ENCODE data around the gene CA5B. TPM values are rescaled to one million over a fixed set of nuclear protein-coding genes. Genes with fewer than 3 reads are reported as not detected.

The CA5B gene
- total and polyA plus RNA-seq, 2 of the 8 experiments (the other 6 are each of a cell fraction or from before 2014, with no cell fraction given): 3.3 to 8.6 TPM

- TF ChIP-seq JUN (IDR thresholded peaks at IDR 0.05; ENCODE audit: low read depth, low read length) (no peak), KDM4A (IDR thresholded peaks at IDR 0.05; ENCODE audit: low read depth, low read length, severe bottlenecking) (no peak)
These were observed 96.9 kb downstream of the CA5B start (continued) for GRCh38 chrX:15834827-15835595.

Small RNAs within 50 kb of the gene (small RNA-seq; reads per million reads assigned to genes)
- gene RF00409 (ENCODE audit: insufficient read depth): not detected

Other genes starting within 250 kb of the CA5B start
- 9.4 and 10.3 TPM in 2 replicates for gene PIR, start 244.9 kb upstream of the CA5B start, total RNA-seq (2021; fragmentation: NEBNext Ultra II Directional; extraction: Animal tissue kit (Norgen Biotek cat#: 25700))
- 5.1 and 6.4 TPM in 2 replicates for gene PIR, start 244.9 kb upstream of the CA5B start, polyA plus RNA-seq (2011; rRNA removed)
- not detected in 2 replicates for gene BMX, start 237.5 kb upstream of the CA5B start, total RNA-seq (2021; fragmentation: NEBNext Ultra II Directional; extraction: Animal tissue kit (Norgen Biotek cat#: 25700))
- gene BMX, start 237.5 kb upstream of the CA5B start, polyA plus RNA-seq (2011; rRNA removed): not detected in 2 replicates
- gene ACE2, start 137.3 kb upstream of the CA5B start, total RNA-seq (2021; fragmentation: NEBNext Ultra II Directional; extraction: Animal tissue kit (Norgen Biotek cat#: 25700)): 0.29 TPM in 1 of 2 replicates, not detected in the other
- gene ACE2, start 137.3 kb upstream of the CA5B start, polyA plus RNA-seq (2011; rRNA removed): 0.02 and 0.06 TPM in 2 replicates
- gene CLTRN, start 73.5 kb upstream of the CA5B start, total RNA-seq (2021; fragmentation: NEBNext Ultra II Directional; extraction: Animal tissue kit (Norgen Biotek cat#: 25700)): 0.99 and 1.3 TPM in 2 replicates
- gene CLTRN, start 73.5 kb upstream of the CA5B start, polyA plus RNA-seq (2011; rRNA removed): 0.58 and 1.2 TPM in 2 replicates
- gene ZRSR2, start 52.2 kb downstream of the CA5B start, total RNA-seq (2021; fragmentation: NEBNext Ultra II Directional; extraction: Animal tissue kit (Norgen Biotek cat#: 25700)): 6.9 and 7.6 TPM in 2 replicates
- gene ZRSR2, start 52.2 kb downstream of the CA5B start, polyA plus RNA-seq (2011; rRNA removed): 2.4 and 3.9 TPM in 2 replicates
- gene AP1S2, start 116.5 kb downstream of the CA5B start, total RNA-seq (2021; fragmentation: NEBNext Ultra II Directional; extraction: Animal tissue kit (Norgen Biotek cat#: 25700)): 230 and 237 TPM in 2 replicates
- 41.3 and 88.2 TPM in 2 replicates for gene AP1S2, start 116.5 kb downstream of the CA5B start, polyA plus RNA-seq (2011; rRNA removed)